GM23338 (cell line): ENCODE results near the gene PPTC7.

Source experiments
- CTCF ChIP-seq, 2 experiments: fragments of 200-600 bp in 1 of 2; sonication (generic) in 1 of 2; conservative IDR thresholded peaks; 2 replicates each; pipeline versions ENCODE4 v1.5.1 to v1.6.1; 2016 to 2017; ENCODE audit warnings: antibody characterized with exemption in 2 of 2, low read depth in 2 of 2, mild to moderate bottlenecking in 2 of 2, moderate library complexity in 1 of 2
- ETS1 ChIP-seq: IDR thresholded peaks from 2 replicates; pipeline ENCODE4 v1.6.1; 2016; ENCODE audit warnings: antibody characterized with exemption
- EZH2 ChIP-seq: fragments of 200-600 bp; sonication (generic); IDR thresholded peaks from one replicate; pipeline ENCODE4 v1.8.0; 2017; ENCODE audit warnings: antibody characterized with exemption, mild to moderate bottlenecking, low read depth; ENCODE audit not compliant: unreplicated experiment
- EZH2phosphoT487 ChIP-seq: fragments of 200-600 bp; sonication (generic); IDR thresholded peaks from one replicate; pipeline ENCODE4 v1.8.1; 2018; ENCODE audit warnings: antibody characterized with exemption; ENCODE audit not compliant: unreplicated experiment
- JUNB ChIP-seq: IDR thresholded peaks from one replicate; pipeline ENCODE4 v1.6.1; 2016; ENCODE audit warnings: antibody characterized with exemption; ENCODE audit not compliant: unreplicated experiment
- NANOG ChIP-seq: IDR thresholded peaks from 2 replicates; pipeline ENCODE4 v1.6.1; 2016; ENCODE audit warnings: antibody characterized with exemption, borderline replicate concordance
- POLR2AphosphoS5 ChIP-seq: IDR thresholded peaks from 2 replicates; pipeline ENCODE4 v1.6.1; 2016; ENCODE audit warnings: antibody characterized with exemption, low read depth
- REST ChIP-seq: IDR thresholded peaks from one replicate; pipeline ENCODE4 v1.6.1; 2018; ENCODE audit warnings: antibody characterized with exemption; ENCODE audit not compliant: unreplicated experiment
- STAT1 ChIP-seq: IDR thresholded peaks from one replicate; pipeline ENCODE4 v1.6.1; 2016; ENCODE audit warnings: antibody characterized with exemption; ENCODE audit not compliant: unreplicated experiment
- ZNF114 ChIP-seq: fragments of 250-450 bp; sonication (Bioruptor Pico); IDR thresholded peaks from 2 replicates; pipeline ENCODE4 v1.5.0; 2020; ENCODE audit warnings: mild to moderate bottlenecking, moderate library complexity

- TF ChIP-seq CTCF (conservative IDR thresholded peaks at IDR 0.05; ENCODE audit: low read depth in 2 of 2): no peak
- TF ChIP-seq POLR2AphosphoS5: no peak
- no peak for TF ChIP-seq ETS1
- no peak for TF ChIP-seq NANOG
- no peak for TF ChIP-seq STAT1
- no peak for TF ChIP-seq ZNF114 (CRISPR knock-in tag)
- TF ChIP-seq EZH2: no peak
- TF ChIP-seq EZH2phosphoT487: no peak
- no peak for TF ChIP-seq JUNB
- no peak for TF ChIP-seq REST
These were observed 34.4 kb downstream of the PPTC7 start for GRCh38 chr12:110548678-110549077.
